ENCODE measurements around the gene SLF2. TPM values are rescaled to one million over a fixed set of nuclear protein-coding genes. Genes with fewer than 3 reads are reported as not detected.

SLF2 gene
- total RNA-seq, 1 experiment from 2014 or later, result 14.3 TPM

DNA sequence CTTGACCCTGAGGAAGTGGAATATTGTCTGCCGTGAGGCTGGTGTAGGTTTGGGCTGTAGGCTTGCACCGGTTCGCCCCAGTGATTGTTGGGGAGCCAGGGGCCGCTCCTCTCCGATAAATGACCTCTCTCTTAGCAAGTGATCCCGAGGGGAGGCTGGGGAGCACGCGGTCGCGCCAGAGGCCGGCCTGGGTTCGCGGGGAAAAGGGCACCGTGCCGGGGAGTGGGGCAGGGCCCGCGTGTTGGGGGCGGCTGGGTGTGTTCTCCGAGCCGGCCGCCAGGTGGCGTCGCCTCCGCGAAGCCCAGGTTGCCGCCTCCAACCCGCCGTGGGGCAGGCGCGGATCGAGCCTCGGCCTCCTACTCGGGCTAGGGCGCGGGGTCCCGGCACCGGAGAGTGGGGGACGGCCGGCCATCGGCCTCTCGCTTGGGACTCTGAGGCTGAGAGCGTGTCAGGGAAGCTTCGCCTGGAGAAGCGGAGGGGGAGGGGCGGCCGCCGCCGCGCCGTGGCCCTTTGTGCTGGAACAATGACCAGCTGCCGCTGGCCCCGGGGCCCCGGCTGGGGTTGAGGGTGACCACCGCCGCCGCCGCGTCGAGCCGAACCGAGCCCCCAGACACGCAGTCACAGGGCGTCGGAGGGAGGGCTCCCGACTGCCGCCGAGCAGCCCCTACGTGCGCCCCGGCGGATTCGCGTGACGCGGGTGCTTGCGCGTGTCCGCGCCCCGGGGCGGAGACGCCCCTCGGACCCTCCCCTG is 86.4 kb downstream of the SLF2 start (continued):
- TF ChIP-seq ZNF232 (CRISPR knock-in tag; IDR thresholded peaks at IDR 0.05), result peak; percentile 15; the same call in 1 of the 2 replicates
- TF ChIP-seq ZNF425 (CRISPR knock-in tag; conservative IDR thresholded peaks at IDR 0.05), result no peak
- TF ChIP-seq FOXP1 (CRISPR knock-in tag; IDR thresholded peaks at IDR 0.05; ENCODE audit: borderline replicate concordance), result no peak
- TF ChIP-seq ATF1 (CRISPR knock-in tag; IDR thresholded peaks at IDR 0.05), result no peak; the same call in 1 of the 2 replicates
- no peak for TF ChIP-seq GTF2I (CRISPR knock-in tag; conservative IDR thresholded peaks at IDR 0.05)
- TF ChIP-seq NFE2L1 (CRISPR knock-in tag; IDR thresholded peaks at IDR 0.05), result no peak
- TF ChIP-seq RORB (CRISPR knock-in tag; IDR thresholded peaks at IDR 0.05), result no peak
- no peak for TF ChIP-seq CBFB (CRISPR knock-in tag; IDR thresholded peaks at IDR 0.05; ENCODE audit: low read depth)
- TF ChIP-seq ZNF121 (CRISPR knock-in tag; IDR thresholded peaks at IDR 0.05), result no peak

GRCh38 chr10:100999742-101000126 is 87.0 kb downstream of the SLF2 start, which contains the start of gene LZTS2:
LZTS2 (plus strand) TSS chr10:100999808; CDS start chr10:101002539, 2,731 bp downstream.
- peak within 1 kb of the TSS; percentile 85 for H3K4me3 Mint-ChIP-seq
- DNase-seq (ENCODE audit: low spot score), result no peak
- peaks cover 27% of the 10 kb centered on the region for H3K4me1 Mint-ChIP-seq
- peak within 1 kb of the TSS; percentile 95 for H3K27ac Mint-ChIP-seq
- peaks cover 5% of the 10 kb centered on the region for H3K36me3 Mint-ChIP-seq
- CTCF ChIA-PET, result interaction anchor here (0.6 to 13.4 kb wide), 12 partner anchors 9 to 400 kb away, joined by 3 to 277 read pairs (median 4); partner anchors contain the start of genes PDZD7, SEMA4G and SFXN3
- POLR2A ChIA-PET, result interaction anchor here (1.8 to 3.4 kb wide), 2 partner anchors 8 to 15 kb away, joined by 5 to 14 read pairs; no protein-coding TSS in a partner anchor
- ATAC-seq, result peak; percentile 0; the same call in 1 of the 2 replicates
- TF ChIP-seq, protein P1, sequence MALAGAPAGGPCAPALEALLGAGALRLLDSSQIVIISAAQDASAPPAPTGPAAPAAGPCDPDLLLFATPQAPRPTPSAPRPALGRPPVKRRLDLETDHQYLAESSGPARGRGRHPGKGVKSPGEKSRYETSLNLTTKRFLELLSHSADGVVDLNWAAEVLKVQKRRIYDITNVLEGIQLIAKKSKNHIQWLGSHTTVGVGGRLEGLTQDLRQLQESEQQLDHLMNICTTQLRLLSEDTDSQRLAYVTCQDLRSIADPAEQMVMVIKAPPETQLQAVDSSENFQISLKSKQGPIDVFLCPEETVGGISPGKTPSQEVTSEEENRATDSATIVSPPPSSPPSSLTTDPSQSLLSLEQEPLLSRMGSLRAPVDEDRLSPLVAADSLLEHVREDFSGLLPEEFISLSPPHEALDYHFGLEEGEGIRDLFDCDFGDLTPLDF (CRISPR knock-in tag; IDR thresholded peaks at IDR 0.05), result no peak
- TF ChIP-seq E2F4 (CRISPR knock-in tag; IDR thresholded peaks at IDR 0.05; ENCODE audit: borderline replicate concordance, low read depth), result no peak
- TF ChIP-seq, protein P2, sequence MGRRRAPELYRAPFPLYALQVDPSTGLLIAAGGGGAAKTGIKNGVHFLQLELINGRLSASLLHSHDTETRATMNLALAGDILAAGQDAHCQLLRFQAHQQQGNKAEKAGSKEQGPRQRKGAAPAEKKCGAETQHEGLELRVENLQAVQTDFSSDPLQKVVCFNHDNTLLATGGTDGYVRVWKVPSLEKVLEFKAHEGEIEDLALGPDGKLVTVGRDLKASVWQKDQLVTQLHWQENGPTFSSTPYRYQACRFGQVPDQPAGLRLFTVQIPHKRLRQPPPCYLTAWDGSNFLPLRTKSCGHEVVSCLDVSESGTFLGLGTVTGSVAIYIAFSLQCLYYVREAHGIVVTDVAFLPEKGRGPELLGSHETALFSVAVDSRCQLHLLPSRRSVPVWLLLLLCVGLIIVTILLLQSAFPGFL (CRISPR knock-in tag; IDR thresholded peaks at IDR 0.05; ENCODE audit: borderline replicate concordance), result no peak
- TF ChIP-seq, protein P3, sequence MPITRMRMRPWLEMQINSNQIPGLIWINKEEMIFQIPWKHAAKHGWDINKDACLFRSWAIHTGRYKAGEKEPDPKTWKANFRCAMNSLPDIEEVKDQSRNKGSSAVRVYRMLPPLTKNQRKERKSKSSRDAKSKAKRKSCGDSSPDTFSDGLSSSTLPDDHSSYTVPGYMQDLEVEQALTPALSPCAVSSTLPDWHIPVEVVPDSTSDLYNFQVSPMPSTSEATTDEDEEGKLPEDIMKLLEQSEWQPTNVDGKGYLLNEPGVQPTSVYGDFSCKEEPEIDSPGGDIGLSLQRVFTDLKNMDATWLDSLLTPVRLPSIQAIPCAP (CRISPR knock-in tag; IDR thresholded peaks at IDR 0.05), result no peak
- TF ChIP-seq, protein P4, sequence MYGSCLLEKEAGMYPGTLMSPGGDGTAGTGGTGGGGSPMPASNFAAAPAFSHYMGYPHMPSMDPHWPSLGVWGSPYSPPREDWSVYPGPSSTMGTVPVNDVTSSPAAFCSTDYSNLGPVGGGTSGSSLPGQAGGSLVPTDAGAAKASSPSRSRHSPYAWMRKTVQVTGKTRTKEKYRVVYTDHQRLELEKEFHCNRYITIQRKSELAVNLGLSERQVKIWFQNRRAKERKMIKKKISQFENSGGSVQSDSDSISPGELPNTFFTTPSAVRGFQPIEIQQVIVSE (CRISPR knock-in tag; IDR thresholded peaks at IDR 0.05; ENCODE audit: borderline replicate concordance), result no peak
- TF ChIP-seq ELF4 (CRISPR knock-in tag; IDR thresholded peaks at IDR 0.05; ENCODE audit: low read depth), result no peak
- TF ChIP-seq TCF7 (CRISPR knock-in tag; IDR thresholded peaks at IDR 0.05; ENCODE audit: low read depth), result no peak
- TF ChIP-seq KAT7 (CRISPR knock-in tag; IDR thresholded peaks at IDR 0.05; ENCODE audit: borderline replicate concordance), result no peak
- TF ChIP-seq TP53 (CRISPR knock-in tag; IDR thresholded peaks at IDR 0.05), result no peak
- no peaks in the 10 kb centered on the region for H3K9me3 Mint-ChIP-seq
- H3K27me3 Mint-ChIP-seq (ENCODE audit: low read depth), result no peaks in the 10 kb centered on the region

Measured in WTC11 (cell line).